Fibroblast of upper back skin (primary cell): ENCODE data around the gene PRKG1.
"Not testable (repeated sequence)": the region's sequence is repeated elsewhere in the genome, so short reads cannot be mapped to it uniquely, and the experiment has no call there.

ENCODE experiments used
- DNase-seq: peaks from one replicate; pipeline ENCODE4 v3.0.0-alpha.2; 2013

The PRKG1 gene

GRCh38 chr10:52208365-52208764 lies 1134.1 kb downstream of the PRKG1 start:
- DNase-seq: no peak

GRCh38 chr10:52210161-52210560 lies 1135.9 kb downstream of the PRKG1 start:
- no peak for DNase-seq

- DNase-seq: no peak
Observed at GRCh38 chr10:52212062-52212461, 1137.8 kb downstream of the PRKG1 start.

GRCh38 chr10:52212802-52213201 lies 1138.5 kb downstream of the PRKG1 start:
- DNase-seq: no peak

GRCh38 chr10:52213321-52213752 lies 1139.0 kb downstream of the PRKG1 start:
- DNase-seq: peak; percentile 69

GRCh38 chr10:52215745-52216361 lies 1141.6 kb downstream of the PRKG1 start:
- DNase-seq: peak; percentile 70

- peak; percentile 63 for DNase-seq
Observed at GRCh38 chr10:52216852-52217251, 1142.6 kb downstream of the PRKG1 start.

GRCh38 chr10:52217531-52217930 lies 1143.2 kb downstream of the PRKG1 start:
- DNase-seq: no peak

GRCh38 chr10:52220947-52221346 lies 1146.7 kb downstream of the PRKG1 start:
- DNase-seq: no peak

- DNase-seq: no peak
Observed at GRCh38 chr10:52221923-52222322, 1147.6 kb downstream of the PRKG1 start.

- DNase-seq: peak; percentile 59
Observed at GRCh38 chr10:52226197-52226847, 1152.0 kb downstream of the PRKG1 start.

- DNase-seq: no peak
Observed at GRCh38 chr10:52228556-52228955, 1154.3 kb downstream of the PRKG1 start.

GRCh38 chr10:52229291-52229931 lies 1155.1 kb downstream of the PRKG1 start:
- DNase-seq: peak; percentile 54

GRCh38 chr10:52232561-52233350 lies 1158.5 kb downstream of the PRKG1 start:
- DNase-seq: no peak

GRCh38 chr10:52233351-52233991 lies 1159.2 kb downstream of the PRKG1 start:
- not testable (repeated sequence) for DNase-seq

GRCh38 chr10:52239771-52240170 lies 1165.5 kb downstream of the PRKG1 start:
- no peak for DNase-seq

GRCh38 chr10:52245547-52245946 lies 1171.3 kb downstream of the PRKG1 start:
- no peak for DNase-seq

- not testable (repeated sequence) for DNase-seq
Observed at GRCh38 chr10:52247929-52248328, 1173.6 kb downstream of the PRKG1 start.

- no peak for DNase-seq
Observed at GRCh38 chr10:52248697-52249306, 1174.5 kb downstream of the PRKG1 start.

GRCh38 chr10:52249850-52250395 lies 1175.6 kb downstream of the PRKG1 start:
- DNase-seq: no peak

- DNase-seq: no peak
Observed at GRCh38 chr10:52250510-52250909, 1176.2 kb downstream of the PRKG1 start.

GRCh38 chr10:52252307-52252706 lies 1178.0 kb downstream of the PRKG1 start:
- DNase-seq: no peak
